ENCODE measurements around the gene NEXN.

The NEXN gene

GRCh38 chr1:77955709-77956108, 67.3 kb downstream of the NEXN start:
- Histone ChIP-seq H3K27ac (ENCODE audit: low read depth, low read length) (no peak overlapping the region), H3K79me2 (ENCODE audit: control insufficient read depth, low read length) (peaks cover 27% of the 10 kb centered on the region), H3K9me3 (ENCODE audit: control insufficient read depth, insufficient read depth, low read length) (no peaks in the 10 kb centered on the region), H3K4me3 (ENCODE audit: low read length) (no peak overlapping the region), H3K9me2 (replicated peaks; ENCODE audit: control insufficient read depth, low read length) (no peaks in the 10 kb centered on the region), H3K27me3 (ENCODE audit: control insufficient read depth, low read length) (no peaks in the 10 kb centered on the region), H3F3A (ENCODE audit: control insufficient read depth, insufficient read depth) (peaks cover 12% of the 10 kb centered on the region), H3K36me3 (ENCODE audit: control insufficient read depth, low read length) (peaks cover 93% of the 10 kb centered on the region), H4K20me1 (ENCODE audit: control insufficient read depth, insufficient read depth, low read depth, low read length) (peaks cover 10% of the 10 kb centered on the region; the same call in 1 of the 2 replicates), H3K4me1 (ENCODE audit: control insufficient read depth, low read length) (peaks cover 27% of the 10 kb centered on the region), H3K4me2 (ENCODE audit: low read length) (no peak overlapping the region)
- TF ChIP-seq, protein P1, sequence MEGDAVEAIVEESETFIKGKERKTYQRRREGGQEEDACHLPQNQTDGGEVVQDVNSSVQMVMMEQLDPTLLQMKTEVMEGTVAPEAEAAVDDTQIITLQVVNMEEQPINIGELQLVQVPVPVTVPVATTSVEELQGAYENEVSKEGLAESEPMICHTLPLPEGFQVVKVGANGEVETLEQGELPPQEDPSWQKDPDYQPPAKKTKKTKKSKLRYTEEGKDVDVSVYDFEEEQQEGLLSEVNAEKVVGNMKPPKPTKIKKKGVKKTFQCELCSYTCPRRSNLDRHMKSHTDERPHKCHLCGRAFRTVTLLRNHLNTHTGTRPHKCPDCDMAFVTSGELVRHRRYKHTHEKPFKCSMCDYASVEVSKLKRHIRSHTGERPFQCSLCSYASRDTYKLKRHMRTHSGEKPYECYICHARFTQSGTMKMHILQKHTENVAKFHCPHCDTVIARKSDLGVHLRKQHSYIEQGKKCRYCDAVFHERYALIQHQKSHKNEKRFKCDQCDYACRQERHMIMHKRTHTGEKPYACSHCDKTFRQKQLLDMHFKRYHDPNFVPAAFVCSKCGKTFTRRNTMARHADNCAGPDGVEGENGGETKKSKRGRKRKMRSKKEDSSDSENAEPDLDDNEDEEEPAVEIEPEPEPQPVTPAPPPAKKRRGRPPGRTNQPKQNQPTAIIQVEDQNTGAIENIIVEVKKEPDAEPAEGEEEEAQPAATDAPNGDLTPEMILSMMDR (IDR thresholded peaks at IDR 0.05; ENCODE audit: low read depth, low read length, poor library complexity, severe bottlenecking): no peak
- TF ChIP-seq EZH2phosphoT487 (IDR thresholded peaks at IDR 0.05; ENCODE audit: borderline replicate concordance, low read length): no peak

DNA sequence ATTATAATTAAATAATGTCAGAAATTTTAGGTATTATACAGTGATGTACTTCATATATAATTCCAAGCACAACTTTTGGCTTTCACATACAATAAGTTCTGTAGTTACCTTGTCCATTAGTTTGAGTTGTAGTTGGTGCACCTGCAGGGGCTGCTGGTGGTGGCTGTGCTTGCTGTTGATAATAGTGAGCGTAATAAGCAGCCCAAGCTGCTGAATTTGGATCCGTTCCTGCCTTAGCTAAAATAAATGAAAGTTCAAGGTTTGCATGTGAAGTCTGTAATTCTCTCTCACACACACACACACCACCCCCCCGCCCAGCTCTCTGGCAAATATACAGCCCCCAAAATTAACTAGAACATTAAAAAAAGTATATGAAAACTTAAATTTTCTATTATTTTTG, 68.0 kb downstream of the NEXN start:
- Histone ChIP-seq H3F3A (ENCODE audit: control insufficient read depth, insufficient read depth) (peaks cover 6% of the 10 kb centered on the region; the same call in 1 of the 2 replicates), H3K4me3 (ENCODE audit: low read length) (no peak overlapping the region), H3K4me1 (ENCODE audit: control insufficient read depth, low read length) (peaks cover 20% of the 10 kb centered on the region), H3K9me3 (ENCODE audit: control insufficient read depth, insufficient read depth, low read length) (no peaks in the 10 kb centered on the region), H3K27ac (ENCODE audit: low read depth, low read length) (no peak overlapping the region), H3K4me2 (ENCODE audit: low read length) (no peak overlapping the region), H4K20me1 (ENCODE audit: control insufficient read depth, insufficient read depth, low read depth, low read length) (peaks cover 7% of the 10 kb centered on the region; the same call in 1 of the 2 replicates), H3K36me3 (ENCODE audit: control insufficient read depth, low read length) (peaks cover 93% of the 10 kb centered on the region), H3K9me2 (replicated peaks; ENCODE audit: control insufficient read depth, low read length) (no peaks in the 10 kb centered on the region), H3K27me3 (ENCODE audit: control insufficient read depth, low read length) (no peaks in the 10 kb centered on the region), H3K79me2 (ENCODE audit: control insufficient read depth, low read length) (peaks cover 29% of the 10 kb centered on the region)
- no peak for TF ChIP-seq EZH2phosphoT487 (IDR thresholded peaks at IDR 0.05; ENCODE audit: borderline replicate concordance, low read length)
- TF ChIP-seq, protein P1 (IDR thresholded peaks at IDR 0.05; ENCODE audit: low read depth, low read length, poor library complexity, severe bottlenecking): no peak

GRCh38 chr1:77958391-77958790, 70.0 kb downstream of the NEXN start:
- no peaks in the 10 kb centered on the region for H3K9me2 ChIP-seq (replicated peaks; ENCODE audit: control insufficient read depth, low read length)
- no peak overlapping the region for H3K4me3 ChIP-seq (ENCODE audit: low read length)
- peaks cover 43% of the 10 kb centered on the region for H3K79me2 ChIP-seq (ENCODE audit: control insufficient read depth, low read length)
- no peak overlapping the region for H3K4me2 ChIP-seq (ENCODE audit: low read length)
- H3K4me1 ChIP-seq (ENCODE audit: control insufficient read depth, low read length): peaks cover 7% of the 10 kb centered on the region; the same call in 1 of the 2 replicates
- no peaks in the 10 kb centered on the region for H3K9me3 ChIP-seq (ENCODE audit: control insufficient read depth, insufficient read depth, low read length)
- peaks cover 7% of the 10 kb centered on the region; the same call in 1 of the 2 replicates for H4K20me1 ChIP-seq (ENCODE audit: control insufficient read depth, insufficient read depth, low read depth, low read length)
- H3K36me3 ChIP-seq (ENCODE audit: control insufficient read depth, low read length): peaks cover 97% of the 10 kb centered on the region
- no peaks in the 10 kb centered on the region for H3K27me3 ChIP-seq (ENCODE audit: control insufficient read depth, low read length)
- TF ChIP-seq, protein P1 (IDR thresholded peaks at IDR 0.05; ENCODE audit: low read depth, low read length, poor library complexity, severe bottlenecking): no peak
- no peak for TF ChIP-seq EZH2phosphoT487 (IDR thresholded peaks at IDR 0.05; ENCODE audit: borderline replicate concordance, low read length)
- H3K27ac ChIP-seq (ENCODE audit: low read depth, low read length): no peak overlapping the region
- no peaks in the 10 kb centered on the region for H3F3A ChIP-seq (ENCODE audit: control insufficient read depth, insufficient read depth)
